OCI-LY7 (cell line): Measurements from ENCODE around the gene CMKLR1. TPM values are rescaled to one million over a fixed set of nuclear protein-coding genes. Genes with fewer than 3 reads are reported as not detected.

Experiments used
- BruUV-seq: library from RNA; stranded (reverse); fragments of 400-500 nt; replicated peaks from 2 replicates; lab custom pipeline; 2021; lab: Mats Ljungman, UMichigan
- CTCF ChIA-PET: fragments of 300-600 bp; sonication (Branson Sonifier 250); formaldehyde crosslinking; loops from one replicate; lab custom pipeline; 2022; ENCODE audit warnings: antibody characterized with exemption; ENCODE audit not compliant: unreplicated experiment; lab: Charles Lee
- POLR2A ChIA-PET: fragments of 300-600 bp; sonication (Branson Sonifier 250); formaldehyde crosslinking; loops from one replicate; lab custom pipeline; 2022; ENCODE audit warnings: antibody characterized with exemption; lab: Charles Lee
- DNase-seq: peaks from one replicate; pipeline ENCODE4 v3.0.0-alpha.2; 2015; ENCODE audit warnings: low spot score
- H2AFZ ChIP-seq: fragments of 200-600 bp; sonication (generic), shearing (Covaris generic); 2 replicates; pipeline ENCODE4 v1.6.1; 2014; ENCODE audit warnings: mild to moderate bottlenecking, antibody characterized with exemption, low read length, moderate library complexity
- H3K27ac ChIP-seq: fragments of 200-600 bp; sonication (generic); 2 replicates; pipeline ENCODE4 v1.5.1; 2014; ENCODE audit warnings: mixed run types, low read depth, mild to moderate bottlenecking, moderate library complexity, low read length, inconsistent platforms; ENCODE audit not compliant: poor library complexity, severe bottlenecking
- H3K36me3 ChIP-seq: fragments of 200-600 bp; sonication (generic); 2 replicates; pipeline ENCODE4 v1.6.1; 2014; ENCODE audit warnings: mild to moderate bottlenecking, antibody characterized with exemption, low read length, moderate library complexity, mixed read lengths; ENCODE audit not compliant: insufficient read depth
- H3K4me1 ChIP-seq: fragments of 200-600 bp; sonication (generic); 2 replicates; pipeline ENCODE4 v1.5.1; 2014; ENCODE audit warnings: mild to moderate bottlenecking, low read length; ENCODE audit not compliant: insufficient read depth, poor library complexity, severe bottlenecking
- H3K4me2 ChIP-seq: fragments of 200-600 bp; sonication (generic); 2 replicates; pipeline ENCODE4 v1.6.1; 2014; ENCODE audit warnings: mild to moderate bottlenecking, low read length
- H3K4me3 ChIP-seq: fragments of 200-600 bp; sonication (generic); 2 replicates; pipeline ENCODE4 v1.5.1; 2014; ENCODE audit warnings: mild to moderate bottlenecking, low read depth, low read length; ENCODE audit not compliant: poor library complexity, severe bottlenecking
- H3K79me2 ChIP-seq: fragments of 200-600 bp; sonication (generic); 2 replicates; pipeline ENCODE4 v1.6.1; 2016; ENCODE audit warnings: low read depth, mild to moderate bottlenecking, low read length, moderate library complexity, mixed read lengths; ENCODE audit not compliant: insufficient read depth
- H3K9me2 ChIP-seq: fragments of 200-600 bp; sonication (generic); 2 replicates; pipeline ENCODE4 v1.6.1; 2016; ENCODE audit warnings: mild to moderate bottlenecking, low read length, mixed read lengths; ENCODE audit not compliant: insufficient read depth
- H3K9me3 ChIP-seq: fragments of 200-600 bp; sonication (generic); 2 replicates; pipeline ENCODE4 v1.6.1; 2014; ENCODE audit warnings: mild to moderate bottlenecking, mixed run types, low read length, mixed read lengths
- H4K20me1 ChIP-seq: fragments of 200-600 bp; sonication (generic); 2 replicates; pipeline ENCODE4 v1.6.1; 2014; ENCODE audit warnings: mild to moderate bottlenecking, antibody characterized with exemption, low read length, moderate library complexity, mixed read lengths; ENCODE audit not compliant: insufficient read depth
- EZH2phosphoT487 ChIP-seq: fragments of 200-600 bp; sonication (generic); IDR thresholded peaks from 2 replicates; pipeline ENCODE4 v1.6.1; 2018; ENCODE audit warnings: low read depth, borderline replicate concordance, mild to moderate bottlenecking, mixed run types, antibody characterized with exemption, low read length, moderate library complexity, mixed read lengths
- intact Hi-C: fragments of 100-400 bp; cut with micrococcal nuclease; formaldehyde crosslinking; loops from one replicate; pipeline ENCODE4 v1.10.0; 2022; ENCODE audit not compliant: unreplicated experiment
- total RNA-seq, 2 experiments: library from RNA; depleted of rRNA in 1 of 2; stranded (reverse); fragments of >200 nt in 1 of 2; shearing (Covaris generic) in 1 of 2; gene quantifications; 2 replicates each; pipeline ENCODE4 v1.2.3, GENCODE V29; 2014 to 2022
- TF ChIP-seq, protein P1 (sequence below): fragments of 200-600 bp; sonication (generic); conservative IDR thresholded peaks from 2 replicates; pipeline ENCODE4 v1.5.1; 2014; ENCODE audit warnings: mild to moderate bottlenecking, antibody characterized with exemption, low read length, moderate library complexity, mixed read lengths

Gene CMKLR1
- total RNA-seq, 2 experiments from 2014 or later = not detected

DNA sequence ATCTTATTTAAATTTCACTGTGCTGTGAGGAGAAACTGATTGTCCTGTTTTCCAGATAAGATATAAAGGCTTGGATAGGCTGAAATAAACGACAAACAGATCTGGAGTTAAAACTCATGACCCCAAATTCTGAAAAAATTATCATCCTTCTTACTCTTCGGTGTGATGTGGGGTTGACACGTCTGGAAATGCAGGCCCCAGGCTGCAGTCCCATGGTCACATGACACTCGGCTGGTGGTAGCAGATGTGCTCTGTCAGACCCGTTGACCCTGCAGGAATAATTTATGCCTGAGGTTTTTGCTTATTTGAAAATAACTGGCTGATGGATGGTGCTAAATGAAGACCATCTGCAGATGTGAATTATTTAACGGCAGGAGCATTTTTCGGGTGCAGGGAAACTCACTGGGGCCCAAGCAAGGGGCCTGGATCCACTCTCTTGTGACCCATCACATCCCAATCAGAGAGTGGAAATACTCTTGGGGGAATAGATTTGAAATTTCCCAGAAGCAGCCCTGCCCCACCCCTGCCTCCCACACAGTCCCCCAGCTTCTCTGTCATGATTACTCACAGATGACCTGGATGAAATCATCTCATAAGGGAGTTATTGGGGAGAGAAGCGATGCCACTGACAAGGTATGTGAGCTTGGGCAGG, 47.7 kb upstream of the CMKLR1 start:
- H3K79me2 ChIP-seq = no peaks in the 10 kb centered on the region
- H2AFZ ChIP-seq = no peak overlapping the region
- ChIA-PET POLR2A (no interaction called here), CTCF (no interaction called here)
- no peak overlapping the region for H3K4me2 ChIP-seq
- no peak for DNase-seq
- H3K9me3 ChIP-seq = no peaks in the 10 kb centered on the region
- no peaks in the 10 kb centered on the region for H3K9me2 ChIP-seq
- intact Hi-C loops = no loop called here
- no peaks in the 10 kb centered on the region for H3K36me3 ChIP-seq
- no peak for TF ChIP-seq EZH2phosphoT487
- TF ChIP-seq, protein P1, sequence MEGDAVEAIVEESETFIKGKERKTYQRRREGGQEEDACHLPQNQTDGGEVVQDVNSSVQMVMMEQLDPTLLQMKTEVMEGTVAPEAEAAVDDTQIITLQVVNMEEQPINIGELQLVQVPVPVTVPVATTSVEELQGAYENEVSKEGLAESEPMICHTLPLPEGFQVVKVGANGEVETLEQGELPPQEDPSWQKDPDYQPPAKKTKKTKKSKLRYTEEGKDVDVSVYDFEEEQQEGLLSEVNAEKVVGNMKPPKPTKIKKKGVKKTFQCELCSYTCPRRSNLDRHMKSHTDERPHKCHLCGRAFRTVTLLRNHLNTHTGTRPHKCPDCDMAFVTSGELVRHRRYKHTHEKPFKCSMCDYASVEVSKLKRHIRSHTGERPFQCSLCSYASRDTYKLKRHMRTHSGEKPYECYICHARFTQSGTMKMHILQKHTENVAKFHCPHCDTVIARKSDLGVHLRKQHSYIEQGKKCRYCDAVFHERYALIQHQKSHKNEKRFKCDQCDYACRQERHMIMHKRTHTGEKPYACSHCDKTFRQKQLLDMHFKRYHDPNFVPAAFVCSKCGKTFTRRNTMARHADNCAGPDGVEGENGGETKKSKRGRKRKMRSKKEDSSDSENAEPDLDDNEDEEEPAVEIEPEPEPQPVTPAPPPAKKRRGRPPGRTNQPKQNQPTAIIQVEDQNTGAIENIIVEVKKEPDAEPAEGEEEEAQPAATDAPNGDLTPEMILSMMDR = no peak
- H3K27ac ChIP-seq = no peak overlapping the region
- no peaks in the 10 kb centered on the region for H4K20me1 ChIP-seq
- no peaks in the 10 kb centered on the region for H3K4me1 ChIP-seq
- no peak overlapping the region for H3K4me3 ChIP-seq
- no TSS peak for BruUV-seq

DNA sequence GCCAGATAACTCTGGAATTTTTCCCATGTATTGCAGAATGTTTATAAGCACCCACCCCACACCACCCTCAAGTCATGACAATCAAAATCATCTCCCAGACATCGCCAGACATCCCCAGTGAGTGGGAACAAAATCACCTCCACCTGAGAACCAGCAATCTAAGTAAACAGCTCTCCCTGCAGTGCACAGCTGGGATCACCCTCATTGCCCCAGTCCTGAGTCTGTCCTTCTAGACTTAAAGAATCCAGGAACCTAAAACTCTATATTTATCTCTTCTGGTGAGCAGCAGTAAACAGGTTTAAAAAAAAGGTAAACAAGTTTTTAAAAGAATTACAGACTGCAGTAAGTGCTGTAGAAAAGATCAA, 43.3 kb upstream of the CMKLR1 start:
- Histone ChIP-seq H3K79me2 (no peaks in the 10 kb centered on the region), H3K27ac (no peak overlapping the region), H3K9me3 (no peaks in the 10 kb centered on the region), H3K4me1 (no peaks in the 10 kb centered on the region), H3K4me3 (no peak overlapping the region), H3K4me2 (no peak overlapping the region), H2AFZ (no peak overlapping the region), H3K9me2 (no peaks in the 10 kb centered on the region), H4K20me1 (no peaks in the 10 kb centered on the region), H3K36me3 (no peaks in the 10 kb centered on the region)
- no TSS peak for BruUV-seq
- DNase-seq = no peak
- intact Hi-C loops = no loop called here
- ChIA-PET CTCF (no interaction called here), POLR2A (no interaction called here)
- TF ChIP-seq EZH2phosphoT487 = no peak
- TF ChIP-seq, protein P1 = no peak

DNA sequence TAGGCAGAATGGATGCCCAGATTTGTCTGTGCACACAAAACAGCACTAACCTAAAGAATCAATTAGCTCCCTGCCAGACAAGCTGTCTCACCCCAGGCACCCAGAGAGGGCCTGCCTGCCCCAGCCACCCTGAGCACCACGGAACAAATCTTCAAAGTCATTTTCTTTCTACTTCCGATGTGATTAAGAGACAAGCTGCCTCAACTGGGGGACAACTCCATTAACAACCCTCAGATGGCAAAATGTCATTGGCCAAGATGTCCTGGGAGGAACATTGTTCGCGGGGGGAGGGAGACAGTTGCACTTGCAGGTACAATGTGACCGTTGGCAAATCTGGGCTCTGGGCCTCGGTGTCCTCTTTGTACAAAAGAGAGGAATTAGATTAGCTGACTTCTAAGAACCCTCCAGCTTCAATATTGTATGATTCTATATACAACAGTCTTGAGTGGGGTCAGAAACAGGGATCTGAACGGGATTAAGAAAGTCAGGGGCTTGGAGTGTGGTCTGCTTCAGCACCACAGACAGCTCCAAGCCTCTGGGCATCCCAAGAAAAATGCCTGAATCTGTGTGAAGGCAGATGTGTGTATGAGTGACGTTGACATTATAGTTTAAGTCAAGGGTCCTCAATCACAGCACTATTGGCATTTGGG, 42.8 kb upstream of the CMKLR1 start:
- no peak for DNase-seq
- H3K4me1 ChIP-seq = no peaks in the 10 kb centered on the region
- H3K9me3 ChIP-seq = no peaks in the 10 kb centered on the region
- no peaks in the 10 kb centered on the region for H3K79me2 ChIP-seq
- H3K4me3 ChIP-seq = no peak overlapping the region
- ChIA-PET POLR2A (no interaction called here), CTCF (no interaction called here)
- no peak overlapping the region for H3K4me2 ChIP-seq
- no peak for TF ChIP-seq EZH2phosphoT487
- TF ChIP-seq, protein P1 = no peak
- no peaks in the 10 kb centered on the region for H3K36me3 ChIP-seq
- no peak overlapping the region for H2AFZ ChIP-seq
- intact Hi-C loops = no loop called here
- no TSS peak for BruUV-seq
- no peak overlapping the region for H3K27ac ChIP-seq
- H3K9me2 ChIP-seq = no peaks in the 10 kb centered on the region
- no peaks in the 10 kb centered on the region for H4K20me1 ChIP-seq
